Hepatocyte (in vitro differentiated cells): ENCODE measurements around the gene RFX8. TPM values are rescaled to one million over a fixed set of nuclear protein-coding genes. Genes with fewer than 3 reads are reported as not detected.

Experiments
- DNase-seq: peaks from one replicate; pipeline ENCODE4 v3.0.0-alpha.2; 2016; ENCODE audit warnings: low spot score
- H2AFZ ChIP-seq: fragments of 200-600 bp; sonication (generic); 2 replicates; pipeline ENCODE4 v1.6.0; 2016; ENCODE audit warnings: antibody characterized with exemption, mild to moderate bottlenecking
- H3K27ac ChIP-seq: fragments of 200-600 bp; sonication (generic); 2 replicates; pipeline ENCODE4 v1.5.1; 2016; ENCODE audit warnings: mild to moderate bottlenecking
- H3K27me3 ChIP-seq: fragments of 200-600 bp; sonication (generic); 2 replicates; pipeline ENCODE4 v1.6.1; 2016
- H3K36me3 ChIP-seq: fragments of 200-600 bp; sonication (generic); replicated peaks from 2 replicates; pipeline ENCODE4 v1.5.1; 2016; ENCODE audit warnings: low read depth; ENCODE audit not compliant: insufficient read depth
- H3K4me1 ChIP-seq: fragments of 200-600 bp; sonication (generic); 2 replicates; pipeline ENCODE4 v1.5.1; 2016; ENCODE audit warnings: mild to moderate bottlenecking, moderate library complexity; ENCODE audit not compliant: insufficient read depth
- H3K4me2 ChIP-seq: fragments of 200-600 bp; sonication (generic); 2 replicates; pipeline ENCODE4 v1.6.0; 2016
- H3K4me3 ChIP-seq: fragments of 200-600 bp; sonication (generic); 2 replicates; pipeline ENCODE4 v1.5.1; 2016; ENCODE audit warnings: mild to moderate bottlenecking
- H3K79me2 ChIP-seq: fragments of 200-600 bp; sonication (generic); 2 replicates; pipeline ENCODE4 v1.6.0; 2017; ENCODE audit warnings: mild to moderate bottlenecking
- H3K9me2 ChIP-seq: fragments of 200-600 bp; sonication (generic); replicated peaks from 2 replicates; pipeline ENCODE4 v1.6.0; 2017; ENCODE audit warnings: mild to moderate bottlenecking; ENCODE audit not compliant: insufficient read depth
- H3K9me3 ChIP-seq: fragments of 200-600 bp; sonication (generic); 2 replicates; pipeline ENCODE4 v1.5.1; 2016; ENCODE audit warnings: low read depth, mild to moderate bottlenecking
- H4K20me1 ChIP-seq: fragments of 200-600 bp; sonication (generic); 2 replicates; pipeline ENCODE4 v1.6.0; 2016; ENCODE audit warnings: mild to moderate bottlenecking; ENCODE audit not compliant: insufficient read depth, poor library complexity, severe bottlenecking
- EZH2 ChIP-seq: fragments of 200-600 bp; sonication (generic); IDR thresholded peaks from 2 replicates; pipeline ENCODE4 v1.6.1; 2016; ENCODE audit warnings: antibody characterized with exemption, mild to moderate bottlenecking, borderline replicate concordance
- EZH2phosphoT487 ChIP-seq: fragments of 200-600 bp; sonication (generic); IDR thresholded peaks from one replicate; pipeline ENCODE4 v1.6.1; 2018; ENCODE audit warnings: antibody characterized with exemption, mild to moderate bottlenecking, low read depth, moderate library complexity; ENCODE audit not compliant: unreplicated experiment, severe bottlenecking
- WGBS: methylation state at CpG from one replicate; pipeline ENCODE4 v1.1.6; 2016; ENCODE audit warnings: low lambda C conversion rate; ENCODE audit errors: missing lambda C conversion rate; 5-methylcytosine and 5-hydroxymethylcytosine counted together
- polyA plus RNA-seq: library from polyadenylated mRNA; unstranded; fragments of >200 nt; fragmentation: Nextera tagmentation; extraction: Ambion mirVana; gene quantifications from 2 replicates; pipeline ENCODE4 v1.2.1, GENCODE V29; 2016
- total RNA-seq: library from RNA; depleted of rRNA; stranded (reverse); fragments of >200 nt; gene quantifications from 2 replicates; pipeline ENCODE4 v1.2.3, GENCODE V29; 2014
- TF ChIP-seq, protein P1 (sequence below): fragments of 200-600 bp; sonication (generic); IDR thresholded peaks from 2 replicates; pipeline ENCODE4 v1.5.1; 2016; ENCODE audit warnings: antibody characterized with exemption, mild to moderate bottlenecking; ENCODE audit not compliant: poor library complexity

Gene RFX8
- total and polyA plus RNA-seq, 2 experiments from 2014 or later, result 0.52 TPM; not detected in 1

DNA sequence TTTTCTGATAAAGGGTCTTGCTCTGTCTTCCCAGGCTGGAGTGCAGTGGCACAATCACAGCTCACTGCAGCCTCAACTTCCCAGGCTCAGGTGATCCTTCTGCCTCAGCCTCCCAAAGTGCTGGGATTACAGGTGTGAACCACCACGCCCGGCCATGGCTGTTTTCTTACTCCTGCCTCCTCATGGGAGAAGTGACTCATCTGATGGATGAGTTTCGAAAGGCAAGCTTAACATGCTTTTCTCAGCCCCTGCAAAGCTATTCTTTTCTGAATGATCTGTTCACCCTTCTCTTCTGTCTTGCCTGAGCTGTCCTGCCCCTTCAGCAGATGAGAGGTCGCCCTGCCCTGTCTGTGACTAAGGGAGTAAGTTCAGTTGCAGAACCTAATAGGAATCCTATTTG lies 86.7 kb downstream of the RFX8 start:
- no peaks in the 10 kb centered on the region for H3K36me3 ChIP-seq
- no peak overlapping the region for H3K27ac ChIP-seq
- H3K27me3 ChIP-seq, result peaks cover 57% of the 10 kb centered on the region
- no peaks in the 10 kb centered on the region for H3K79me2 ChIP-seq
- H2AFZ ChIP-seq, result no peak overlapping the region
- peak overlapping the region; percentile 98 for H3K4me2 ChIP-seq
- H3K9me2 ChIP-seq, result no peaks in the 10 kb centered on the region
- TF ChIP-seq EZH2 (no peak), EZH2phosphoT487 (no peak)
- TF ChIP-seq, protein P1, sequence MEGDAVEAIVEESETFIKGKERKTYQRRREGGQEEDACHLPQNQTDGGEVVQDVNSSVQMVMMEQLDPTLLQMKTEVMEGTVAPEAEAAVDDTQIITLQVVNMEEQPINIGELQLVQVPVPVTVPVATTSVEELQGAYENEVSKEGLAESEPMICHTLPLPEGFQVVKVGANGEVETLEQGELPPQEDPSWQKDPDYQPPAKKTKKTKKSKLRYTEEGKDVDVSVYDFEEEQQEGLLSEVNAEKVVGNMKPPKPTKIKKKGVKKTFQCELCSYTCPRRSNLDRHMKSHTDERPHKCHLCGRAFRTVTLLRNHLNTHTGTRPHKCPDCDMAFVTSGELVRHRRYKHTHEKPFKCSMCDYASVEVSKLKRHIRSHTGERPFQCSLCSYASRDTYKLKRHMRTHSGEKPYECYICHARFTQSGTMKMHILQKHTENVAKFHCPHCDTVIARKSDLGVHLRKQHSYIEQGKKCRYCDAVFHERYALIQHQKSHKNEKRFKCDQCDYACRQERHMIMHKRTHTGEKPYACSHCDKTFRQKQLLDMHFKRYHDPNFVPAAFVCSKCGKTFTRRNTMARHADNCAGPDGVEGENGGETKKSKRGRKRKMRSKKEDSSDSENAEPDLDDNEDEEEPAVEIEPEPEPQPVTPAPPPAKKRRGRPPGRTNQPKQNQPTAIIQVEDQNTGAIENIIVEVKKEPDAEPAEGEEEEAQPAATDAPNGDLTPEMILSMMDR, result no peak
- no peaks in the 10 kb centered on the region for H4K20me1 ChIP-seq
- no peaks in the 10 kb centered on the region for H3K4me1 ChIP-seq
- no peaks in the 10 kb centered on the region for H3K9me3 ChIP-seq
- DNase-seq, result peak; percentile 57
- 38% methylated on average over 4 of the region's 4 CpGs for WGBS
- no peak overlapping the region for H3K4me3 ChIP-seq

GRCh38 chr2:101387151-101387834 lies 87.6 kb downstream of the RFX8 start, which contains the start of gene CREG2:
TSS of gene CREG2 (minus strand) at chr2:101387503. CDS start at chr2:101387457, 46 bp downstream.
- H3K27me3 ChIP-seq, result peaks cover 58% of the 10 kb centered on the region
- no peaks in the 10 kb centered on the region for H3K36me3 ChIP-seq
- TF ChIP-seq, protein P1, result peak; percentile 65
- no peak for TF ChIP-seq EZH2
- WGBS, result 3% methylated on average over 60 of the region's 79 CpGs
- no peaks in the 10 kb centered on the region for H3K79me2 ChIP-seq
- H3K4me3 ChIP-seq, result peak within 1 kb of the TSS; percentile 58
- H4K20me1 ChIP-seq, result no peaks in the 10 kb centered on the region
- no peaks in the 10 kb centered on the region for H3K9me3 ChIP-seq
- H3K9me2 ChIP-seq, result no peaks in the 10 kb centered on the region
- H3K4me1 ChIP-seq, result no peaks in the 10 kb centered on the region
- peak within 1 kb of the TSS; percentile 98 for H3K4me2 ChIP-seq
- H2AFZ ChIP-seq, result peak within 1 kb of the TSS; percentile 66
- peak; percentile 89 for DNase-seq
- H3K27ac ChIP-seq, result no peak within 1 kb of the TSS

GRCh38 chr2:101386599-101387150 lies 88.2 kb downstream of the RFX8 start:
- Histone ChIP-seq H3K79me2 (no peaks in the 10 kb centered on the region), H3K36me3 (no peaks in the 10 kb centered on the region), H4K20me1 (no peaks in the 10 kb centered on the region), H2AFZ (peak overlapping the region; percentile 66), H3K4me1 (no peaks in the 10 kb centered on the region), H3K27ac (no peak overlapping the region), H3K27me3 (peaks cover 58% of the 10 kb centered on the region), H3K4me2 (peak overlapping the region; percentile 98), H3K4me3 (peak overlapping the region; percentile 58), H3K9me3 (no peaks in the 10 kb centered on the region), H3K9me2 (no peaks in the 10 kb centered on the region)
- TF ChIP-seq EZH2 (no peak), EZH2phosphoT487 (peak; percentile 24)
- TF ChIP-seq, protein P1, result no peak
- 2% methylated on average over 33 of the region's 45 CpGs for WGBS
- no peak for DNase-seq
